DOHH2 (cell line): Measurements from ENCODE around the gene CCNL1.

Experiments used
- CTCF ChIP-seq: fragments of 200-600 bp; sonication (generic); IDR thresholded peaks from one replicate; pipeline ENCODE4 v1.5.1; 2014; ENCODE audit warnings: antibody characterized with exemption, mild to moderate bottlenecking, low read depth, low read length; ENCODE audit not compliant: poor library complexity, severe bottlenecking
- EZH2phosphoT487 ChIP-seq: fragments of 200-600 bp; sonication (generic); IDR thresholded peaks from 2 replicates; pipeline ENCODE4 v1.6.1; 2017; ENCODE audit warnings: borderline replicate concordance, mild to moderate bottlenecking, antibody characterized with exemption, low read length, moderate library complexity, mixed read lengths

DNA sequence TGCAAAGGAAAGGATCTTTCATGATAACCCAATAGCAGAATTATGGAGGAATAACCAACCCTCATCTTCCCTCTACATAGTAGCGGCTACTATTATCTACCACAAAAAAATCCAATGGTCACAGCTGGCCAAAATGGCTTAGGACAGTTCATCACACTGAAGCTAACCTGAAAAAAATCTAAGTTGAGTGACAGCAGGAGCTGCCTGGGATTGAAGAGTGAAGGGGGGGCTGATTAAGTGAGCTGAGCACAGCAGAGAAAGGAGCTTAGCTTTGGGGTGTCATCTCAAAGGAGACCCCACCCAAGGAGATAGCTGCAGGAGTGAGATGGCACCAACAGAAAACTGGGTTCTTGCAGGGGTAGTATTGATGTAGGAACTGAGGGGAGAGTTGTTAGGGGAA lies 33.6 kb downstream of the CCNL1 start:
- TF ChIP-seq CTCF (no peak), EZH2phosphoT487 (no peak)
